ENCODE measurements around the gene IL11.

IL11 gene

GRCh38 chr19:55362990-55363716, 7.1 kb downstream of the IL11 start, which contains the start of gene GARIN5B:
GARIN5B (minus strand) TSS chr19:55363260; CDS start chr19:55363066, 194 bp downstream.
- TF ChIP-seq ARNTL (CRISPR knock-in tag; IDR thresholded peaks at IDR 0.05; ENCODE audit: borderline replicate concordance, low read depth): no peak
- TF ChIP-seq CSDC2 (CRISPR knock-in tag; IDR thresholded peaks at IDR 0.05): no peak
- TF ChIP-seq ZFP30 (CRISPR knock-in tag; IDR thresholded peaks at IDR 0.05): no peak
- TF ChIP-seq CREB5 (CRISPR knock-in tag; IDR thresholded peaks at IDR 0.05; ENCODE audit: low read depth): no peak

GRCh38 chr19:55362174-55362989, 7.9 kb downstream of the IL11 start:
- ATAC-seq: no peak
- no peak for TF ChIP-seq ARNTL (CRISPR knock-in tag; IDR thresholded peaks at IDR 0.05; ENCODE audit: borderline replicate concordance, low read depth)
- TF ChIP-seq TCF4 (CRISPR knock-in tag; IDR thresholded peaks at IDR 0.05; ENCODE audit: borderline replicate concordance): no peak
- no peak for TF ChIP-seq POU6F1 (CRISPR knock-in tag; IDR thresholded peaks at IDR 0.05; ENCODE audit: borderline replicate concordance, low read depth)
- no peak for TF ChIP-seq ESRRG (CRISPR knock-in tag; IDR thresholded peaks at IDR 0.05)
- TF ChIP-seq SNAI2 (CRISPR knock-in tag; IDR thresholded peaks at IDR 0.05): no peak
- TF ChIP-seq ZNF70 (CRISPR knock-in tag; IDR thresholded peaks at IDR 0.05): no peak
- no peak for TF ChIP-seq PATZ1 (CRISPR knock-in tag; IDR thresholded peaks at IDR 0.05; ENCODE audit: borderline replicate concordance)
- TF ChIP-seq CREB5 (CRISPR knock-in tag; IDR thresholded peaks at IDR 0.05; ENCODE audit: low read depth): no peak
- TF ChIP-seq ZNF565 (CRISPR knock-in tag; conservative IDR thresholded peaks at IDR 0.05; ENCODE audit: low read depth): no peak
- no peak for TF ChIP-seq TSHZ2 (CRISPR knock-in tag; IDR thresholded peaks at IDR 0.05)
- TF ChIP-seq ZFP30 (CRISPR knock-in tag; IDR thresholded peaks at IDR 0.05): no peak
- no peak for TF ChIP-seq CSDC2 (CRISPR knock-in tag; IDR thresholded peaks at IDR 0.05)
- no peak for TF ChIP-seq GLIS3 (CRISPR knock-in tag; IDR thresholded peaks at IDR 0.05)
- no peak for TF ChIP-seq OSR1 (CRISPR knock-in tag; IDR thresholded peaks at IDR 0.05)
- no peak for TF ChIP-seq RARB (CRISPR knock-in tag; IDR thresholded peaks at IDR 0.05)
- no peak for TF ChIP-seq CSRNP3 (CRISPR knock-in tag; IDR thresholded peaks at IDR 0.05)

More at GRCh38 chr19:55362990-55363716, 7.1 kb downstream of the IL11 start, which contains the start of gene GARIN5B:
- no peak; the same call in 2 of the 3 replicates for ATAC-seq
